K562 (cell line): ENCODE measurements around the gene MGAT5. TPM values are rescaled to one million over a fixed set of nuclear protein-coding genes. Genes with fewer than 3 reads are reported as not detected.

Experiments
- ATAC-seq: fragments of 200-7000 bp; cut with Tn5 transposase; 3 replicates; pipeline ENCODE4 v1.9.1; 2020; ENCODE audit warnings: moderate library complexity
- BruUV-seq: library from RNA; stranded (reverse); fragments of 400-500 nt; replicated peaks from 2 replicates; lab custom pipeline; 2021; lab: Mats Ljungman, UMichigan
- CTCF ChIA-PET: fragments of 300-600 bp; formaldehyde crosslinking; extraction: SDS; loops from one replicate; lab custom pipeline; 2021; ENCODE audit warnings: low intra/inter-chr PET ratio; lab: Yijun Ruan, JAX
- POLR2A ChIA-PET: fragments of 300-600, 350-650 bp; sonication (Branson Sonifier 250); formaldehyde crosslinking; extraction: SDS; loops from one replicate; lab custom pipeline; 2021; ENCODE audit warnings: antibody characterized with exemption, inconsistent platforms; lab: Yijun Ruan, JAX
- DNase-seq, 4 experiments: peaks; one replicate each; pipeline versions ENCODE4 v3.0.0 to v3.0.0-alpha.2; 2011 to 2018; ENCODE audit warnings: low spot score in 3 of 4, mixed read lengths in 3 of 4; ENCODE audit errors: extremely low read depth in 1 of 4
- FAIRE-seq: peaks from 2 replicates; lab custom pipeline; 2011; peaks lifted over from hg19 to GRCh38; lab: Jason Lieb, UNC
- H2AFZ ChIP-seq: 2 replicates; pipeline ENCODE4 v1.6.0; 2011; ENCODE audit warnings: low read depth, low read length, control low read depth, inconsistent platforms
- H3K27ac ChIP-seq: fragments of 200-600 bp; 3 replicates; pipeline ENCODE4 v1.8.0; 2011; ENCODE audit warnings: low read depth, mild to moderate bottlenecking, control low read depth, inconsistent platforms, low read length, moderate library complexity, mixed read lengths; ENCODE audit errors: extremely low read depth
- H3K27me3 ChIP-seq, 2 experiments: fragments of 300-600 bp in 1 of 2; 2 replicates in 1 of 2; 3 replicates in 1 of 2; pipeline versions ENCODE4 v1.6.0 to v1.8.0; 2011; ENCODE audit warnings: inconsistent platforms in 2 of 2, low read length in 2 of 2, mild to moderate bottlenecking in 1 of 2, mixed read lengths in 1 of 2, moderate library complexity in 1 of 2; ENCODE audit not compliant: control insufficient read depth in 2 of 2, insufficient read depth in 2 of 2
- H3K36me3 ChIP-seq: fragments of 300-600 bp; 3 replicates; pipeline ENCODE4 v1.8.0; 2011; ENCODE audit warnings: mild to moderate bottlenecking, low read length, inconsistent platforms; ENCODE audit not compliant: control insufficient read depth, insufficient read depth
- H3K4me1 ChIP-seq, 2 experiments: fragments of 200-600 bp in 1 of 2; replicated peaks in 1 of 2; 2 replicates in 1 of 2; 3 replicates in 1 of 2; pipeline versions ENCODE4 v1.5.1 to v1.8.0; 2011; ENCODE audit warnings: inconsistent platforms in 2 of 2, low read length in 2 of 2, mild to moderate bottlenecking in 1 of 2, mixed read lengths in 1 of 2, moderate library complexity in 1 of 2; ENCODE audit not compliant: control insufficient read depth in 2 of 2, insufficient read depth in 2 of 2
- H3K4me2 ChIP-seq: 2 replicates; pipeline ENCODE4 v1.6.1; 2011; ENCODE audit warnings: low read length, control low read depth, inconsistent platforms, mixed read lengths; ENCODE audit not compliant: insufficient read depth
- H3K4me3 ChIP-seq: fragments of 200-600 bp; sonication (generic), shearing (Covaris generic); 2 replicates; pipeline ENCODE4 v1.5.1; 2016; ENCODE audit warnings: control low read depth, inconsistent platforms
- H3K79me2 ChIP-seq: fragments of 200-600 bp; 3 replicates; pipeline ENCODE4 v1.8.0; 2011; ENCODE audit warnings: low read length, inconsistent platforms; ENCODE audit not compliant: control insufficient read depth, insufficient read depth
- H3K9ac ChIP-seq, 2 experiments: 2 replicates each; pipeline versions ENCODE4 v1.6.0 to v1.6.1; 2011; ENCODE audit warnings: low read depth in 2 of 2, low read length in 2 of 2, control low read depth in 1 of 2, inconsistent platforms in 1 of 2, mild to moderate bottlenecking in 1 of 2, mixed read lengths in 1 of 2; ENCODE audit not compliant: insufficient read depth in 1 of 2
- H3K9me1 ChIP-seq: one replicate; pipeline ENCODE4 v1.6.0; 2011; ENCODE audit warnings: inconsistent platforms, mild to moderate bottlenecking, low read length, moderate library complexity; ENCODE audit not compliant: control insufficient read depth, insufficient read depth
- H3K9me3 ChIP-seq: replicated peaks from 2 replicates; pipeline ENCODE4 v1.5.1; 2011; ENCODE audit warnings: low read depth, low read length, inconsistent platforms; ENCODE audit not compliant: control insufficient read depth, insufficient read depth
- H4K20me1 ChIP-seq: replicated peaks from 2 replicates; pipeline ENCODE4 v1.6.1; 2011; ENCODE audit warnings: low read length, inconsistent platforms, mixed read lengths; ENCODE audit not compliant: control insufficient read depth, insufficient read depth
- MBD2 ChIP-seq: sonication (generic); IDR thresholded peaks from 2 replicates; pipeline ENCODE4 v1.6.1; 2016; ENCODE audit warnings: low read depth, borderline replicate concordance
- ZBTB17 ChIP-seq: fragments of 450-650 bp; formaldehyde crosslinking; IDR thresholded peaks from 2 replicates; pipeline ENCODE4 v1.4.0; 2020; ENCODE audit warnings: mild to moderate bottlenecking
- ZKSCAN8 ChIP-seq: fragments of 200-800 bp; sonication (Bioruptor generic); IDR thresholded peaks from 2 replicates; pipeline ENCODE4 v1.6.1; 2016; ENCODE audit warnings: missing genetic modification characterization, missing compliant biosample characterization
- WGBS: fragments of 100-300 bp; shearing (Covaris generic); methylation state at CpG from one replicate; pipeline ENCODE4 v1.1.6; 2016; ENCODE audit warnings: low coverage, mixed read lengths; ENCODE audit not compliant: insufficient coverage; ENCODE audit errors: missing lambda C conversion rate; 5-methylcytosine and 5-hydroxymethylcytosine counted together
- in situ Hi-C: fragments of 300-500 bp; cut with MboI; formaldehyde crosslinking; loops from 4 replicates; pipeline ENCODE4 v1.15.0; 2018; ENCODE audit warnings: inconsistent platforms, mixed read lengths
- intact Hi-C: fragments of 100-400 bp; cut with micrococcal nuclease; formaldehyde crosslinking; loops from 2 replicates; pipeline ENCODE4 v1.14.2; 2022
- polyA plus RNA-seq, 8 experiments: library from polyadenylated mRNA; depleted of rRNA in 4 of 8; stranded (reverse) in 5 of 8; unstranded in 3 of 8; fragments of >200 nt; fragmentation: Nextera tagmentation in 2 of 8; fragmentation: Illumina TruSeq in 1 of 8; extraction: Ambion mirVana in 2 of 8; extraction: Trizol in 1 of 8; gene quantifications; 2 replicates each; pipeline versions ENCODE4 v1.2.1 to v1.2.3, GENCODE V29; 2011 to 2014; ENCODE audit warnings: inconsistent platforms in 1 of 8, missing spikeins in 1 of 8
- total RNA-seq, 7 experiments: library from RNA; depleted of rRNA in 6 of 7; stranded (reverse); fragments of >200 nt in 6 of 7; fragmentation: Illumina TruSeq in 2 of 7; extraction: Trizol in 2 of 7; gene quantifications; 2 replicates each; pipeline versions ENCODE4 v1.2.1 to v1.2.3, GENCODE V29; 2011 to 2021; ENCODE audit warnings: low replicate concordance in 1 of 7
- TF ChIP-seq, protein P1 (sequence below): sonication (generic); formaldehyde crosslinking; IDR thresholded peaks from 2 replicates; pipeline ENCODE4 v1.8.0; 2022; ENCODE audit warnings: mild to moderate bottlenecking, missing genetic modification reagents

MGAT5 gene
- total and polyA plus RNA-seq, 9 of the 15 experiments (the other 6 are each of a cell fraction or from before 2014, with no cell fraction given) = 1.6 to 18.6 (median 11.1) TPM

GRCh38 chr2:134218414-134218813 is 35.5 kb upstream of the MGAT5 start:
- POLR2A ChIA-PET = no interaction called here
- Histone ChIP-seq H3K36me3 (no peaks in the 10 kb centered on the region), H3K4me1 (peaks cover 4 to 21% of the 10 kb centered on the region in 2 experiments; a peak in 3 of 5 replicates), H3K9me3 (no peaks in the 10 kb centered on the region), H3K4me2 (no peak overlapping the region), H2AFZ (no peak overlapping the region), H3K79me2 (0 out of 3 replicates have a peak, but pooled peaks cover 2% of the 10 kb centered on the region), H3K27ac (no peak overlapping the region), H4K20me1 (peaks cover 5% of the 10 kb centered on the region; the same call in 1 of the 2 replicates), H3K9ac (no peak overlapping the region), H3K9me1 (no peaks in the 10 kb centered on the region), H3K4me3 (no peak overlapping the region), H3K27me3 (no peaks in the 10 kb centered on the region)
- FAIRE-seq (no peak), ATAC-seq (no peak)
- BruUV-seq = no TSS peak
- intact Hi-C loops = no loop called here
- in situ Hi-C loops = no loop called here
- CTCF ChIA-PET = no interaction called here
- WGBS = 16% methylated on average over 3 of the region's 3 CpGs
- TF ChIP-seq ZBTB17 (CRISPR knock-in tag) (no peak), ZKSCAN8 (no peak), MBD2 (no peak)
- TF ChIP-seq, protein P1, sequence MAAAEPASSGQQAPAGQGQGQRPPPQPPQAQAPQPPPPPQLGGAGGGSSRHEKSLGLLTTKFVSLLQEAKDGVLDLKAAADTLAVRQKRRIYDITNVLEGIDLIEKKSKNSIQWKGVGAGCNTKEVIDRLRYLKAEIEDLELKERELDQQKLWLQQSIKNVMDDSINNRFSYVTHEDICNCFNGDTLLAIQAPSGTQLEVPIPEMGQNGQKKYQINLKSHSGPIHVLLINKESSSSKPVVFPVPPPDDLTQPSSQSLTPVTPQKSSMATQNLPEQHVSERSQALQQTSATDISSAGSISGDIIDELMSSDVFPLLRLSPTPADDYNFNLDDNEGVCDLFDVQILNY = no peak
- TF ChIP-seq, all 486 proteins: peak for 0
- no peak for DNase-seq
